ENCODE data around the gene VIPR2. TPM values are rescaled to one million over a fixed set of nuclear protein-coding genes. Genes with fewer than 3 reads are reported as not detected.

VIPR2 gene
- total RNA-seq, 4 donors from 2014 or later: 1.8 to 3.7 (median 2.7) TPM

- TF ChIP-seq CTCF (IDR thresholded peaks at IDR 0.05) (no peak), POLR2A (IDR thresholded peaks at IDR 0.05) (no peak), EP300 (IDR thresholded peaks at IDR 0.05; ENCODE audit: low read depth) (no peak), POLR2AphosphoS5 (IDR thresholded peaks at IDR 0.05) (no peak)
- 82 to 100% methylated on average over 2 to 20 of the region's 20 CpGs for WGBS, 2 donors (ENCODE audit: low coverage in 1 of 2)
- in situ Hi-C loops (cut with MboI; ENCODE audit: low pct_ligation_motif_present in 1 of 4, low pct_unique_long_range_greater_than_20kb in 1 of 4, low sequenced_read_pairs in 3 of 4) (no loop called here), intact Hi-C loops (cut with DNase I; ENCODE audit: low total_unique reads) (no loop called here)
- no peaks in the 10 kb centered on the region for H3K36me3 ChIP-seq
- no peak overlapping the region for H3K4me3 ChIP-seq
- DNase-seq: no peak
- peaks cover 0 to 4% (median 0%) of the 10 kb centered on the region in 4 donors for H3K4me1 ChIP-seq
- H3K27me3 ChIP-seq: no peaks in the 10 kb centered on the region
- no peak overlapping the region for H3K27ac ChIP-seq
- H3K9me3 ChIP-seq: no peaks in the 10 kb centered on the region
These were observed 122.3 kb downstream of the VIPR2 start for GRCh38 chr7:159022238-159022993.

- peaks cover 0 to under 1% (median 0%) of the 10 kb centered on the region in 4 donors for H3K4me1 ChIP-seq
- intact Hi-C loops (cut with DNase I; ENCODE audit: low total_unique reads): no loop called here
- in situ Hi-C loops (cut with MboI; ENCODE audit: low pct_ligation_motif_present in 1 of 4, low pct_unique_long_range_greater_than_20kb in 1 of 4, low sequenced_read_pairs in 3 of 4): no loop called here
- H3K9me3 ChIP-seq: no peaks in the 10 kb centered on the region
- no peak for DNase-seq
- no peaks in the 10 kb centered on the region for H3K36me3 ChIP-seq
- no peak overlapping the region for H3K4me3 ChIP-seq
- H3K27me3 ChIP-seq: no peaks in the 10 kb centered on the region
- no peak overlapping the region for H3K27ac ChIP-seq
- 77% methylated on average over 6 of the region's 6 CpGs; no CpG with 5 or more reads in 1 of the 2 donors for WGBS, 2 donors (ENCODE audit: low coverage in 1 of 2)
- no peak for TF ChIP-seq POLR2A (IDR thresholded peaks at IDR 0.05)
- TF ChIP-seq EP300 (IDR thresholded peaks at IDR 0.05; ENCODE audit: low read depth): no peak
- no peak for TF ChIP-seq POLR2AphosphoS5 (IDR thresholded peaks at IDR 0.05)
- no peak for TF ChIP-seq CTCF (IDR thresholded peaks at IDR 0.05)
These were observed 123.7 kb downstream of the VIPR2 start for GRCh38 chr7:159020987-159021386.

GRCh38 chr7:159019111-159019510 is 125.6 kb downstream of the VIPR2 start:
- no peaks in the 10 kb centered on the region for H3K9me3 ChIP-seq
- no peaks in the 10 kb centered on the region for H3K27me3 ChIP-seq
- no peaks in the 10 kb centered on the region for H3K36me3 ChIP-seq
- no peak overlapping the region for H3K27ac ChIP-seq
- intact Hi-C loops (cut with DNase I; ENCODE audit: low total_unique reads) (no loop called here), in situ Hi-C loops (cut with MboI; ENCODE audit: low pct_ligation_motif_present in 1 of 4, low pct_unique_long_range_greater_than_20kb in 1 of 4, low sequenced_read_pairs in 3 of 4) (no loop called here)
- no peak for DNase-seq
- TF ChIP-seq CTCF (IDR thresholded peaks at IDR 0.05): no peak
- TF ChIP-seq EP300 (IDR thresholded peaks at IDR 0.05; ENCODE audit: low read depth): no peak
- H3K4me1 ChIP-seq: peaks cover 0 to 18% (median 3%) of the 10 kb centered on the region in 4 donors
- WGBS, 2 donors (ENCODE audit: low coverage in 1 of 2): 50 to 54% methylated on average over 1 to 5 of the region's 5 CpGs
- H3K4me3 ChIP-seq: no peak overlapping the region

- in situ Hi-C loops (cut with MboI; ENCODE audit: low pct_ligation_motif_present in 1 of 4, low pct_unique_long_range_greater_than_20kb in 1 of 4, low sequenced_read_pairs in 3 of 4): no loop called here
- 70 to 80% methylated on average over 3 of the region's 3 CpGs for whole genome bisulfite sequencing, 2 donors (ENCODE audit: low coverage in 1 of 2)
These were observed 126.9 kb downstream of the VIPR2 start for GRCh38 chr7:159017741-159018140.

More at GRCh38 chr7:159017741-159018140, 126.9 kb downstream of the VIPR2 start:
- no peaks in the 10 kb centered on the region for H3K27me3 ChIP-seq
- H3K9me3 ChIP-seq: no peaks in the 10 kb centered on the region
- H3K36me3 ChIP-seq: no peaks in the 10 kb centered on the region
- peaks cover 0 to 23% (median 5%) of the 10 kb centered on the region in 4 donors for H3K4me1 ChIP-seq
- intact Hi-C loops (cut with DNase I; ENCODE audit: low total_unique reads): no loop called here
- H3K4me3 ChIP-seq: no peak overlapping the region
- TF ChIP-seq POLR2AphosphoS5 (IDR thresholded peaks at IDR 0.05): no peak
- TF ChIP-seq POLR2A (IDR thresholded peaks at IDR 0.05): no peak
- TF ChIP-seq CTCF (IDR thresholded peaks at IDR 0.05): no peak
- TF ChIP-seq EP300 (IDR thresholded peaks at IDR 0.05; ENCODE audit: low read depth): no peak
- DNase-seq: no peak
- no peak overlapping the region for H3K27ac ChIP-seq
